ENCODE data around the gene RNF217.
"Not testable (repeated sequence)": the region's sequence is repeated elsewhere in the genome, so short reads cannot be mapped to it uniquely, and the experiment has no call there.

RNF217 gene

GRCh38 chr6:124961777-124962638, at the start of gene RNF217:
Gene RNF217, plus strand, starts transcription at chr6:124962437. Its CDS starts 108 bp downstream, at chr6:124962545.
- TF ChIP-seq CTCF (IDR thresholded peaks at IDR 0.05; ENCODE audit: low read length, missing control alignments) = no peak
- H3K4me3 ChIP-seq (replicated peaks; ENCODE audit: low read depth, low read length) = peak within 1 kb of the TSS; percentile 84
- DNase-seq (ENCODE audit: low read depth) = peak; percentile 84

- no peak for TF ChIP-seq CTCF (IDR thresholded peaks at IDR 0.05; ENCODE audit: low read length, missing control alignments)
- no peak overlapping the region for H3K4me3 ChIP-seq (replicated peaks; ENCODE audit: low read depth, low read length)
- no peak for DNase-seq (ENCODE audit: low read depth)
Observed at GRCh38 chr6:124913056-124913455, 49.2 kb upstream of the RNF217 start.

- no peak for DNase-seq (ENCODE audit: low read depth)
- no peak for TF ChIP-seq CTCF (IDR thresholded peaks at IDR 0.05; ENCODE audit: low read length, missing control alignments)
- H3K4me3 ChIP-seq (replicated peaks; ENCODE audit: low read depth, low read length) = no peak overlapping the region
Observed at GRCh38 chr6:124917769-124918168, 44.5 kb upstream of the RNF217 start.

GRCh38 chr6:124919703-124920102, 42.5 kb upstream of the RNF217 start:
- DNase-seq (ENCODE audit: low read depth); H3K4me3 ChIP-seq (replicated peaks; ENCODE audit: low read depth, low read length): not testable (repeated sequence)

GRCh38 chr6:124924333-124924759, 37.9 kb upstream of the RNF217 start:
- no peak for DNase-seq (ENCODE audit: low read depth)
- TF ChIP-seq CTCF (IDR thresholded peaks at IDR 0.05; ENCODE audit: low read length, missing control alignments) = no peak
- no peak overlapping the region for H3K4me3 ChIP-seq (replicated peaks; ENCODE audit: low read depth, low read length)

- TF ChIP-seq CTCF (IDR thresholded peaks at IDR 0.05; ENCODE audit: low read length, missing control alignments) = no peak
- no peak overlapping the region for H3K4me3 ChIP-seq (replicated peaks; ENCODE audit: low read depth, low read length)
- no peak for DNase-seq (ENCODE audit: low read depth)
Observed at GRCh38 chr6:124926435-124926834, 35.8 kb upstream of the RNF217 start.

- peak; percentile 37 for DNase-seq (ENCODE audit: low read depth)
- no peak for TF ChIP-seq CTCF (IDR thresholded peaks at IDR 0.05; ENCODE audit: low read length, missing control alignments)
Observed at GRCh38 chr6:124927806-124928205, 34.4 kb upstream of the RNF217 start.

More at GRCh38 chr6:124927806-124928205, 34.4 kb upstream of the RNF217 start:
- H3K4me3 ChIP-seq (replicated peaks; ENCODE audit: low read depth, low read length) = no peak overlapping the region

All from fibroblast of pulmonary artery (primary cell).